ENCODE data around the gene CSAG1. TPM values are rescaled to one million over a fixed set of nuclear protein-coding genes. Genes with fewer than 3 reads are reported as not detected.
"Not testable (repeated sequence)": the region's sequence is repeated elsewhere in the genome, so short reads cannot be mapped to it uniquely, and the experiment has no call there.

Gene CSAG1
- total RNA-seq, 1 donor from 2014 or later: not detected

GRCh38 chrX:152700390-152700789, 33.1 kb downstream of the CSAG1 start:
- intact Hi-C loops (cut with micrococcal nuclease): not testable (repeated sequence)

GRCh38 chrX:152697952-152698931, 35.3 kb downstream of the CSAG1 start, which contains the start of gene MAGEA3:
Gene MAGEA3 (plus strand): TSS chrX:152698794. CDS start chrX:152700833, 2,039 bp downstream.
- intact Hi-C loops (cut with micrococcal nuclease): not testable (repeated sequence)

- intact Hi-C loops (cut with micrococcal nuclease): not testable (repeated sequence)
Measured at GRCh38 chrX:152681012-152681411, 52.5 kb downstream of the CSAG1 start.

Other genes with a start within 250 kb of the CSAG1 start
- gene GABRQ, start 95.8 kb downstream of the CSAG1 start, total RNA-seq: 0.02 TPM in 1 of 2 replicates, not detected in the other
- not detected in 2 replicates for gene MAGEA3, start 34.9 kb downstream of the CSAG1 start, total RNA-seq
- not detected in 2 replicates for gene CSAG2, start 24.4 kb downstream of the CSAG1 start, total RNA-seq
- gene MAGEA2B, start 19.1 kb downstream of the CSAG1 start, total RNA-seq: not detected in 2 replicates
- not detected in 2 replicates for gene MAGEA12, start within 50 bp of the CSAG1 start, total RNA-seq
- gene MAGEA2, start 20.1 kb upstream of the CSAG1 start, total RNA-seq: not detected in 2 replicates
- 0.73 TPM in 1 of 2 replicates, not detected in the other for gene CSAG3, start 25.5 kb upstream of the CSAG1 start, total RNA-seq
- not detected in 2 replicates for gene MAGEA6, start 36.0 kb upstream of the CSAG1 start, total RNA-seq
- gene CETN2, start 97.0 kb upstream of the CSAG1 start, total RNA-seq: 9.1 and 9.5 TPM in 2 replicates
- 14.6 and 14.8 TPM in 2 replicates for gene NSDHL, start 97.3 kb upstream of the CSAG1 start, total RNA-seq
- gene ZNF185, start 164.3 kb upstream of the CSAG1 start, total RNA-seq: 0.59 and 0.82 TPM in 2 replicates